ENCODE data around the gene SPC24. TPM values are rescaled to one million over a fixed set of nuclear protein-coding genes. Genes with fewer than 3 reads are reported as not detected.

Gene SPC24
- total and polyA plus RNA-seq, 2 donors (not counting 3 experiments of a cell fraction or from before 2014, with no cell fraction given): 19.8 to 70.0 TPM

DNA sequence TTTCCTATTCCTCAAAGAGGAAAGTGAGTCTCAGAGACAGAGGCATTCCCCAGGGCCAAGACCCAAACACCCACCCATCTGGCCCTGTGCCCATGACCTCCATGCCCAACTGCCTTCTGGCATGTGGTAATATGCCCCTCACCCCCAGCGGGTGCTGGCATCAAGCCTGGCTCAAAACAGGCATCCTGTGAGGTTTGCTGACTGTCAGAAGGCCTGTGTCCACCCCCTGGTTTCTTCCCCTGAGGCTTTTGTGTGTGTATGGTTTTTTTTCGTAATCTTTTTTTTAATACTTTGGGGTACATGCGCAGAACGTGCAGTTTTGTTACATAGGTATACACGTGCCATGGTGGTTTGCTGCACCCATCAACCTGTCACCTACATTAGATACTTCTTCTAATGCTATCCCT, 49.4 kb upstream of the SPC24 start:
- dilution Hi-C loops (cut with MboI; ENCODE audit: extremely low pct_ligation_motif_present, low sequenced_read_pairs): no loop called here
- H3K27me3 ChIP-seq (ENCODE audit: control insufficient read depth in 2 of 2, insufficient read depth in 2 of 2, low read length in 2 of 2): no peaks in the 10 kb centered on the region
- CTCF ChIA-PET: interaction anchor here (1.2 to 7.6 kb wide), 4 partner anchors 66 to 169 kb away, joined by 3 to 116 read pairs (median 17); no protein-coding TSS in a partner anchor
- H3K9ac ChIP-seq (replicated peaks; ENCODE audit: extremely low read depth, insufficient read depth, low read length): no peak overlapping the region
- H2AFZ ChIP-seq (ENCODE audit: low read depth, low read length): no peak overlapping the region
- POLR2A ChIA-PET: interaction anchor here (0.7 kb wide), 1 partner anchor 108 kb away, joined by 3 read pairs; no protein-coding TSS in a partner anchor
- H3K4me3 ChIP-seq (replicated peaks in 1 of 3; ENCODE audit: insufficient read depth in 1 of 3, low read depth in 1 of 3, low read length in 3 of 3): no peak overlapping the region
- DNase-seq (ENCODE audit: low read depth, low spot score): no peak
- no peaks in the 10 kb centered on the region for H3K9me1 ChIP-seq (replicated peaks; ENCODE audit: control insufficient read depth, extremely low read depth, insufficient read depth, low read length)
- H3K4me1 ChIP-seq (ENCODE audit: control insufficient read depth, extremely low read depth, insufficient read depth, low read length): peaks cover 5% of the 10 kb centered on the region
- intact Hi-C loops (cut with micrococcal nuclease): loop anchor here (5.0 kb wide), 1 partner anchor 268 kb away; no protein-coding TSS in a partner anchor
- BruUV-seq (replicated peaks): no TSS peak
- no peak overlapping the region for H3K27ac ChIP-seq (ENCODE audit: insufficient read depth, low read depth, low read length)
- no peaks in the 10 kb centered on the region for H3K9me3 ChIP-seq (replicated peaks; ENCODE audit: control insufficient read depth, insufficient read depth, low read length)
- no peaks in the 10 kb centered on the region for H4K20me1 ChIP-seq (replicated peaks; ENCODE audit: control insufficient read depth, extremely low read depth, insufficient read depth, low read length)
- H3K79me2 ChIP-seq (ENCODE audit: control insufficient read depth, insufficient read depth, low read length): no peaks in the 10 kb centered on the region
- no peak overlapping the region for H3K4me2 ChIP-seq (ENCODE audit: insufficient read depth, low read length)
- TF ChIP-seq FOS (IDR thresholded peaks at IDR 0.05; ENCODE audit: borderline replicate concordance, insufficient read depth, low read length) (no peak), JUN (IDR thresholded peaks at IDR 0.05; ENCODE audit: borderline replicate concordance, insufficient read depth, insufficient read length, low read depth) (no peak), MAX (IDR thresholded peaks at IDR 0.05; ENCODE audit: insufficient read depth, insufficient read length) (no peak), POLR2AphosphoS5 (IDR thresholded peaks at IDR 0.05; ENCODE audit: insufficient read depth, low read depth, low read length) (no peak), EZH2 (IDR thresholded peaks at IDR 0.05; ENCODE audit: borderline replicate concordance, low read depth, low read length, severe bottlenecking) (no peak), POLR2A (IDR thresholded peaks at IDR 0.05; ENCODE audit: low read depth, low read length) (no peak), GATA2 (IDR thresholded peaks at IDR 0.05; ENCODE audit: insufficient read depth, insufficient read length, low read depth, low read length) (no peak), MYC (IDR thresholded peaks at IDR 0.05; ENCODE audit: low read depth, low read length) (no peak)
- TF ChIP-seq, protein P1, sequence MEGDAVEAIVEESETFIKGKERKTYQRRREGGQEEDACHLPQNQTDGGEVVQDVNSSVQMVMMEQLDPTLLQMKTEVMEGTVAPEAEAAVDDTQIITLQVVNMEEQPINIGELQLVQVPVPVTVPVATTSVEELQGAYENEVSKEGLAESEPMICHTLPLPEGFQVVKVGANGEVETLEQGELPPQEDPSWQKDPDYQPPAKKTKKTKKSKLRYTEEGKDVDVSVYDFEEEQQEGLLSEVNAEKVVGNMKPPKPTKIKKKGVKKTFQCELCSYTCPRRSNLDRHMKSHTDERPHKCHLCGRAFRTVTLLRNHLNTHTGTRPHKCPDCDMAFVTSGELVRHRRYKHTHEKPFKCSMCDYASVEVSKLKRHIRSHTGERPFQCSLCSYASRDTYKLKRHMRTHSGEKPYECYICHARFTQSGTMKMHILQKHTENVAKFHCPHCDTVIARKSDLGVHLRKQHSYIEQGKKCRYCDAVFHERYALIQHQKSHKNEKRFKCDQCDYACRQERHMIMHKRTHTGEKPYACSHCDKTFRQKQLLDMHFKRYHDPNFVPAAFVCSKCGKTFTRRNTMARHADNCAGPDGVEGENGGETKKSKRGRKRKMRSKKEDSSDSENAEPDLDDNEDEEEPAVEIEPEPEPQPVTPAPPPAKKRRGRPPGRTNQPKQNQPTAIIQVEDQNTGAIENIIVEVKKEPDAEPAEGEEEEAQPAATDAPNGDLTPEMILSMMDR (IDR thresholded peaks at IDR 0.05; ENCODE audit: extremely low read depth in 1 of 2, insufficient read depth in 1 of 2, low read depth in 1 of 2, low read length in 2 of 2): no peak
- H3K36me3 ChIP-seq (ENCODE audit: control insufficient read depth in 2 of 2, extremely low read depth in 1 of 2, insufficient read depth in 2 of 2, low read length in 2 of 2): peaks cover 5 to 37% of the 10 kb centered on the region in 2 experiments
- FAIRE-seq: peak; percentile 4

Data from endothelial cell of umbilical vein (primary cell).